Spinal cord (tissue), 10 donors: ENCODE results near the gene BPIFB4. TPM values are rescaled to one million over a fixed set of nuclear protein-coding genes. Genes with fewer than 3 reads are reported as not detected.

Experiments
- DNase-seq, 6 donors: peaks; one replicate each; pipeline versions ENCODE4 v3.0.0 to v3.0.0-alpha.2; 2013 to 2015; ENCODE audit warnings: low spot score in 6 of 6, low read depth in 4 of 6
- H3K27ac ChIP-seq: one replicate; pipeline ENCODE4 v1.5.1; 2013; ENCODE audit warnings: low read depth, low read length, control low read depth
- H3K27me3 ChIP-seq: one replicate; pipeline ENCODE4 v1.6.1; 2013; ENCODE audit warnings: low read length; ENCODE audit not compliant: control insufficient read depth, insufficient read depth
- H3K36me3 ChIP-seq: one replicate; pipeline ENCODE4 v1.6.1; 2013; ENCODE audit warnings: low read length; ENCODE audit not compliant: control insufficient read depth, insufficient read depth
- H3K4me1 ChIP-seq: one replicate; pipeline ENCODE4 v1.6.1; 2013; ENCODE audit warnings: low read length; ENCODE audit not compliant: control insufficient read depth, insufficient read depth
- H3K4me3 ChIP-seq: one replicate; pipeline ENCODE4 v1.5.1; 2013; ENCODE audit warnings: low read depth, low read length, control low read depth
- H3K9me3 ChIP-seq: one replicate; pipeline ENCODE4 v1.6.1; 2013; ENCODE audit warnings: low read length; ENCODE audit not compliant: control insufficient read depth, insufficient read depth
- WGBS: methylation state at CpG from one replicate; pipeline ENCODE4 v1.1.5; 2013; ENCODE audit warnings: missing lambda C conversion rate; ENCODE audit not compliant: insufficient coverage; 5-methylcytosine and 5-hydroxymethylcytosine counted together
- polyA plus RNA-seq, 2 donors: library from polyadenylated mRNA; unstranded; fragments of 120-200 nt; gene quantifications; one replicate each; pipeline ENCODE4 v1.2.1, GENCODE V29; 2013; ENCODE audit not compliant: insufficient read length in 2 of 2
- total RNA-seq, 2 donors: library from RNA; depleted of rRNA in 1 of 2; stranded (reverse); fragments of 120-200 nt in 1 of 2; fragments of >200 nt in 1 of 2; gene quantifications; one replicate each; pipeline versions ENCODE4 v1.2.3 to v1.2.4, GENCODE V29; 2013 to 2014
- donor health status: healthy.

Gene BPIFB4
- total and polyA plus RNA-seq, 4 donors = 0.24 to 0.44 (median 0.32) TPM; not detected in 1

- Histone ChIP-seq H3K4me3 (no peak overlapping the region), H3K27ac (no peak overlapping the region), H3K36me3 (no peaks in the 10 kb centered on the region), H3K27me3 (no peaks in the 10 kb centered on the region), H3K9me3 (peaks cover 1% of the 10 kb centered on the region), H3K4me1 (no peaks in the 10 kb centered on the region)
- DNase-seq = no peak
- 81% methylated on average over 12 of the region's 12 CpGs for WGBS
Observed at GRCh38 chr20:33068251-33068939, 11.0 kb upstream of the BPIFB4 start.

GRCh38 chr20:33069673-33070072 lies 9.8 kb upstream of the BPIFB4 start:
- no peaks in the 10 kb centered on the region for H3K27me3 ChIP-seq
- H3K4me3 ChIP-seq = no peak overlapping the region
- H3K9me3 ChIP-seq = peaks cover 1% of the 10 kb centered on the region
- WGBS = 90% methylated on average over 9 of the region's 9 CpGs
- no peaks in the 10 kb centered on the region for H3K4me1 ChIP-seq
- no peaks in the 10 kb centered on the region for H3K36me3 ChIP-seq
- no peak overlapping the region for H3K27ac ChIP-seq
- DNase-seq = no peak

GRCh38 chr20:33070111-33071053 lies 9.1 kb upstream of the BPIFB4 start:
- Histone ChIP-seq H3K4me1 (no peaks in the 10 kb centered on the region), H3K4me3 (no peak overlapping the region), H3K27me3 (no peaks in the 10 kb centered on the region), H3K36me3 (no peaks in the 10 kb centered on the region), H3K27ac (no peak overlapping the region), H3K9me3 (peaks cover 1% of the 10 kb centered on the region)
- DNase-seq = no peak
- WGBS = 80% methylated on average over 16 of the region's 19 CpGs

GRCh38 chr20:33071198-33071597 lies 8.2 kb upstream of the BPIFB4 start:
- WGBS = 100% methylated on average over 3 of the region's 5 CpGs
- H3K4me3 ChIP-seq = no peak overlapping the region

GRCh38 chr20:33072362-33072761 lies 7.1 kb upstream of the BPIFB4 start:
- Histone ChIP-seq H3K27me3 (no peaks in the 10 kb centered on the region), H3K4me3 (no peak overlapping the region), H3K4me1 (no peaks in the 10 kb centered on the region), H3K27ac (no peak overlapping the region), H3K36me3 (no peaks in the 10 kb centered on the region), H3K9me3 (peaks cover 1% of the 10 kb centered on the region)
- DNase-seq = no peak
- 96% methylated on average over 3 of the region's 4 CpGs for WGBS

More at GRCh38 chr20:33071198-33071597, 8.2 kb upstream of the BPIFB4 start:
- H3K27ac ChIP-seq = no peak overlapping the region
- H3K9me3 ChIP-seq = peaks cover 1% of the 10 kb centered on the region
- H3K36me3 ChIP-seq = no peaks in the 10 kb centered on the region
- no peaks in the 10 kb centered on the region for H3K27me3 ChIP-seq
- DNase-seq = no peak
- no peaks in the 10 kb centered on the region for H3K4me1 ChIP-seq

- WGBS = 97% methylated on average over 2 of the region's 2 CpGs
- no peak for DNase-seq
- H3K9me3 ChIP-seq = peaks cover 1% of the 10 kb centered on the region
- H3K27ac ChIP-seq = no peak overlapping the region
- H3K36me3 ChIP-seq = no peaks in the 10 kb centered on the region
- no peak overlapping the region for H3K4me3 ChIP-seq
- H3K4me1 ChIP-seq = no peaks in the 10 kb centered on the region
- no peaks in the 10 kb centered on the region for H3K27me3 ChIP-seq
Observed at GRCh38 chr20:33072813-33073212, 6.6 kb upstream of the BPIFB4 start.

GRCh38 chr20:33074675-33075074 lies 4.8 kb upstream of the BPIFB4 start:
- no peaks in the 10 kb centered on the region for H3K4me1 ChIP-seq
- peaks cover 1% of the 10 kb centered on the region for H3K9me3 ChIP-seq
- DNase-seq = no peak
- no peaks in the 10 kb centered on the region for H3K36me3 ChIP-seq
- H3K4me3 ChIP-seq = no peak overlapping the region
- WGBS = 79% methylated on average over 2 of the region's 2 CpGs
- H3K27me3 ChIP-seq = no peaks in the 10 kb centered on the region
- H3K27ac ChIP-seq = no peak overlapping the region

GRCh38 chr20:33075281-33075680 lies 4.2 kb upstream of the BPIFB4 start:
- 74% methylated on average over 6 of the region's 6 CpGs for WGBS
- no peaks in the 10 kb centered on the region for H3K27me3 ChIP-seq

GRCh38 chr20:33076662-33077372 lies 2.6 kb upstream of the BPIFB4 start:
- no peaks in the 10 kb centered on the region for H3K27me3 ChIP-seq
- H3K4me1 ChIP-seq = no peaks in the 10 kb centered on the region
- H3K4me3 ChIP-seq = no peak overlapping the region
- DNase-seq = peak in 2 of 6 donors; percentile 5 to 7
- H3K9me3 ChIP-seq = no peaks in the 10 kb centered on the region
- H3K27ac ChIP-seq = no peak overlapping the region
- 65% methylated on average over 4 of the region's 6 CpGs for WGBS
- H3K36me3 ChIP-seq = no peaks in the 10 kb centered on the region

More at GRCh38 chr20:33075281-33075680, 4.2 kb upstream of the BPIFB4 start:
- no peaks in the 10 kb centered on the region for H3K36me3 ChIP-seq
- no peaks in the 10 kb centered on the region for H3K4me1 ChIP-seq
- H3K4me3 ChIP-seq = no peak overlapping the region
- H3K27ac ChIP-seq = no peak overlapping the region
- H3K9me3 ChIP-seq = peaks cover 1% of the 10 kb centered on the region
- DNase-seq = no peak
